ENCODE results near the gene TOLLIP. TPM values are rescaled to one million over a fixed set of nuclear protein-coding genes. Genes with fewer than 3 reads are reported as not detected.

TOLLIP gene
- total RNA-seq, 6 donors from 2014 or later: 39.5 to 97.4 (median 53.4) TPM

DNA sequence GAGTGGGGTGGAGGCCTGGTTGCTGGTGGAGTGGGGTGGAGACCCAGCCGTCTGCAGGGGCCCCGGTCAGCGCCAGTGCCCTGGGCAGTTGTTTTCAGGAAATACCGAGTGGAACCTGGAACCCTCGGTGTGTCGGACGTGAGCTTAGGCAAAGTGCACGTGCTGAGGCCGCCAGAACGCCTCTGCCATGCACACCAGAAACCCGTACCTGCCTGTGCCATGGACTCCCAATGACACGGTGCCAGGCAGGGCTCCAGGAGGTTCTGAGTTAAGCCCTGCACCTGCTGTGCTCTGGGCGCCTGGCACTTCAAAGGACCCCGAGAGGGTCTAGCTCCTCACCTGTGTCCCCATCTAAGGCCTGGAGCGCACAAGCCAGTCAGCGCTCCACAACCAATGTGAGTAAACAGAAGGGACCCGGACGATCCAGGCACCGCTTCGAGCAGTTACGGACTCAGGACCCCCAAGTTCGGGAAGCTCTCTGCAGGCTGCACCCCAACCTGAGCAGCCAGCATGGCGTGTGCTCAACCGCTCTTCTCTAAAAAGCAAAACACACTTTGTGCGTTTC lies 12.3 kb downstream of the TOLLIP start:
- ATAC-seq (ENCODE audit: low FRiP score in 2 of 2) (no peak), DNase-seq (peak in 1 of 2 donors; percentile 46)
- no peaks in the 10 kb centered on the region for H3K9me3 ChIP-seq
- H3K36me3 ChIP-seq: peaks cover 0 to 43% (median 19%) of the 10 kb centered on the region in 4 donors
- H3K27me3 ChIP-seq: no peaks in the 10 kb centered on the region
- peak overlapping the region in 3 of 4 donors; percentile 39 to 76 (median 72) for H3K27ac ChIP-seq
- no peak overlapping the region for H3K4me3 ChIP-seq
- TF ChIP-seq POLR2AphosphoS5 (IDR thresholded peaks at IDR 0.05) (no peak), POLR2A (IDR thresholded peaks at IDR 0.05) (no peak), EP300 (IDR thresholded peaks at IDR 0.05) (no peak)
- TF ChIP-seq, protein P1, sequence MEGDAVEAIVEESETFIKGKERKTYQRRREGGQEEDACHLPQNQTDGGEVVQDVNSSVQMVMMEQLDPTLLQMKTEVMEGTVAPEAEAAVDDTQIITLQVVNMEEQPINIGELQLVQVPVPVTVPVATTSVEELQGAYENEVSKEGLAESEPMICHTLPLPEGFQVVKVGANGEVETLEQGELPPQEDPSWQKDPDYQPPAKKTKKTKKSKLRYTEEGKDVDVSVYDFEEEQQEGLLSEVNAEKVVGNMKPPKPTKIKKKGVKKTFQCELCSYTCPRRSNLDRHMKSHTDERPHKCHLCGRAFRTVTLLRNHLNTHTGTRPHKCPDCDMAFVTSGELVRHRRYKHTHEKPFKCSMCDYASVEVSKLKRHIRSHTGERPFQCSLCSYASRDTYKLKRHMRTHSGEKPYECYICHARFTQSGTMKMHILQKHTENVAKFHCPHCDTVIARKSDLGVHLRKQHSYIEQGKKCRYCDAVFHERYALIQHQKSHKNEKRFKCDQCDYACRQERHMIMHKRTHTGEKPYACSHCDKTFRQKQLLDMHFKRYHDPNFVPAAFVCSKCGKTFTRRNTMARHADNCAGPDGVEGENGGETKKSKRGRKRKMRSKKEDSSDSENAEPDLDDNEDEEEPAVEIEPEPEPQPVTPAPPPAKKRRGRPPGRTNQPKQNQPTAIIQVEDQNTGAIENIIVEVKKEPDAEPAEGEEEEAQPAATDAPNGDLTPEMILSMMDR (IDR thresholded peaks at IDR 0.05): no peak
- WGBS, 2 donors: 90 to 94% methylated on average over 11 to 25 of the region's 25 CpGs
- peaks cover 38 to 56% (median 52%) of the 10 kb centered on the region in 4 donors for H3K4me1 ChIP-seq

DNA sequence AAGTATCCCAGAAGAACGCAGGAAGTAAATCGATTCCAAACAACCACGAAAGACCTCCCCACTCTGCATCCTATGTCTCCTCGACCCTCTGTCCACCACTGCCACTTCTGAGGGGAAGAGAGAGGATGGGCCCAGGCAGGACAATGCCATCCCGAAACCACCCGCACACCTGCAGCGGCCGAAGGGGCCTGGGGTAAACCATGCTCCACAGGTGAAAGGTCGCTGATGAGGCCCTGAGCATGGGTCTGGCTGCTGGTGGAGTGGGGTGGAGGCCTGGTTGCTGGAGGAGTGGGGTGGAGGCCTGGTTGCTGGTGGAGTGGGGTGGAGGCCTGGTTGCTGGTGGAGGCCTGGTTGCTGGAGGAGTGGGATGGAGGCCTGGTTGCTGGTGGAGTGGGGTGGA lies 13.1 kb downstream of the TOLLIP start:
- H3K27me3 ChIP-seq: no peaks in the 10 kb centered on the region
- ATAC-seq (ENCODE audit: low FRiP score in 2 of 2) (no peak), DNase-seq (peak in 1 of 2 donors; percentile 64)
- no peak overlapping the region for H3K27ac ChIP-seq
- H3K4me1 ChIP-seq: peaks cover 30 to 51% (median 47%) of the 10 kb centered on the region in 4 donors
- peaks cover 0 to 43% (median 19%) of the 10 kb centered on the region in 4 donors for H3K36me3 ChIP-seq
- H3K9me3 ChIP-seq: no peaks in the 10 kb centered on the region
- WGBS, 2 donors: 91 to 96% methylated on average over 9 of the region's 9 CpGs
- TF ChIP-seq EP300 (IDR thresholded peaks at IDR 0.05) (no peak), POLR2AphosphoS5 (IDR thresholded peaks at IDR 0.05) (no peak), POLR2A (IDR thresholded peaks at IDR 0.05) (no peak)
- TF ChIP-seq, protein P1 (IDR thresholded peaks at IDR 0.05): no peak
- no peak overlapping the region for H3K4me3 ChIP-seq

DNA sequence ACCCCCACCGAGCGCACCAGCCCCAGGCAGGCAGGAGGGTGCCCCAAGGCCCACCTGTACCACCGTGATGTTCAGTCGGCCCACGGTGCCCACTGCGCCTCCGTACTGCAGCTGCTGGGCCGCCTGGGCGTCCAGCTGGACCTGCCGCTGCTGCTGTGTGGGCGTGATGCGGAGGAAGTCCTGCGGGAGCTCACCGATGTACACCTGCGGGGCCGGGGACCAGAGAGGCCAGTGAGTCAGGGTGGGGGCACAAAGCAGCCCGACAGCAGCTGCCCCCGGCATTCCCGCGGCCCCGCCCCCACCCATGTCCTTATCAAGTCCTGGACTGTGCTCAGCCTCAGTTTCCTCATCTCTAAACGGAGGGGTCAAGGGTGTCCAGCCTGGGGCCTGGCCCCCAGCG lies 13.8 kb downstream of the TOLLIP start:
- ATAC-seq (ENCODE audit: low FRiP score in 2 of 2) (no peak), DNase-seq (peak in 1 of 2 donors; percentile 65)
- peaks cover 28 to 49% (median 45%) of the 10 kb centered on the region in 4 donors for H3K4me1 ChIP-seq
- H3K9me3 ChIP-seq: no peaks in the 10 kb centered on the region
- peaks cover 0 to 49% (median 24%) of the 10 kb centered on the region in 4 donors for H3K36me3 ChIP-seq
- no peaks in the 10 kb centered on the region for H3K27me3 ChIP-seq
- no peak for TF ChIP-seq POLR2A (IDR thresholded peaks at IDR 0.05)
- TF ChIP-seq EP300 (IDR thresholded peaks at IDR 0.05): no peak
- TF ChIP-seq POLR2AphosphoS5 (IDR thresholded peaks at IDR 0.05): no peak
- 87 to 96% methylated on average over 6 to 22 of the region's 23 CpGs for WGBS, 2 donors
- H3K27ac ChIP-seq: no peak overlapping the region
- H3K4me3 ChIP-seq: no peak overlapping the region

DNA sequence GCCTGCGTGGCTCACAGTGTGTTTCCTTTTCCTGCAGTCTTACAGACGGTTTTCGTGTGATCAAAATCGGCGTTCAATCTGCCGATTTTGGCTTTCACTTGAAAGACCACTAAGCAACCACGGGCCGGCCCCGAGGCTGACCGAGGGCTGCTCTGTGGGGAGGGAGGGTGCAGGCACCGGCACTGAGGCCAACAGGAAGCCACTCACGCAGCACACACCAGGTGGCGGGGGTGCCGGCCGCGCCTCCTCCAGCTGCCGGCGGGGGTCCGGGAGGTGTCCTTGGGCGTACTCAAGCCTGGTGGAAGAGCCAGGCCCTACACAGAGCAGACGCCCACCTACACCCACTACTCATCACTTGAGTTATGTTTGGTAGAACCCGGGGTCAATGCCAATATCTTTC lies 14.3 kb downstream of the TOLLIP start:
- Histone ChIP-seq H3K27ac (no peak overlapping the region), H3K36me3 (peaks cover 3 to 54% (median 30%) of the 10 kb centered on the region in 4 donors), H3K9me3 (no peaks in the 10 kb centered on the region), H3K27me3 (no peaks in the 10 kb centered on the region), H3K4me3 (no peak overlapping the region), H3K4me1 (peaks cover 24 to 44% (median 42%) of the 10 kb centered on the region in 4 donors)
- peak in 1 of 2 donors; percentile 74 for DNase-seq
- WGBS, 2 donors: 88 to 91% methylated on average over 11 to 22 of the region's 22 CpGs
- ATAC-seq (ENCODE audit: low FRiP score in 2 of 2): no peak
- TF ChIP-seq POLR2AphosphoS5 (IDR thresholded peaks at IDR 0.05) (no peak), EP300 (IDR thresholded peaks at IDR 0.05) (no peak), POLR2A (IDR thresholded peaks at IDR 0.05) (no peak)
- TF ChIP-seq, protein P1 (IDR thresholded peaks at IDR 0.05): no peak

DNA sequence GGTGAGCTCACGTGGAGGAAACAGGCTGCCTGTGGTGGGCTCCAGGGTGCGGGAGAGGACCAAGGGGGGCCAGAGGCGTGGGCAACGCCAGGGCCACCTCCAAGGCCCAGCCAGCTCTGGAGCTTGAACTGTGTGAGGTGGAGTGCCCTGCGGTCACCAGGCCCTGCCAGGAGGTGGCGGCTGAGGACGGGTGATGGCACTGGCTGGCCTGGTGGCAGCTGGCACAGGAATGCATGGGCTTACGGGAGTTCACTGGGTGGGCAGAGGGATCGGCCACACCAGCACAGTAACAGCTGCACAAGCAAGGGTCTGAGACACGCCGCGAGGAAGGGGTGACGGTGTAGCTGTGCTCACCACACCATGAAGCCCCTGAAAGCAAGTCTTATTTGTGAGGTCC lies 15.8 kb downstream of the TOLLIP start:
- no peak for TF ChIP-seq EP300 (IDR thresholded peaks at IDR 0.05)
- TF ChIP-seq, protein P1 (IDR thresholded peaks at IDR 0.05): peak in 5 of 6 experiments; percentile 17 to 55 (median 31)
- H3K36me3 ChIP-seq: peaks cover 15 to 69% (median 44%) of the 10 kb centered on the region in 4 donors
- H3K4me3 ChIP-seq: no peak overlapping the region
- ATAC-seq (ENCODE audit: low FRiP score in 2 of 2) (peak in 1 of 2 donors; percentile 25), DNase-seq (peak; percentile 21 to 80)
- WGBS, 2 donors: 88% methylated on average over 9 to 11 of the region's 13 CpGs
- H3K4me1 ChIP-seq: peaks cover 10 to 30% (median 27%) of the 10 kb centered on the region in 4 donors
- no peaks in the 10 kb centered on the region for H3K27me3 ChIP-seq
- no peak overlapping the region for H3K27ac ChIP-seq
- H3K9me3 ChIP-seq: no peaks in the 10 kb centered on the region
